Activated CD4-positive, CD25-positive, alpha-beta regulatory T cell treated with anti-CD3 and anti-CD28 coated beads, Interleukin-2, amount 50 U/mL, for 24 hours (primary cell): ENCODE results near the gene PDE6C.
"Not testable (repeated sequence)": the region's sequence is repeated elsewhere in the genome, so short reads cannot be mapped to it uniquely, and the experiment has no call there.

Experiments used
- ATAC-seq, 2 donors: fragments of 150-1000 bp; cut with Tn5 transposase; one replicate each; pipeline ENCODE4 v1.10.0; 2021; ENCODE audit warnings: mild to moderate bottlenecking in 1 of 2, moderate library complexity in 1 of 2

PDE6C gene

GRCh38 chr10:93652857-93653256 lies 40.5 kb downstream of the PDE6C start:
- no peak for ATAC-seq

GRCh38 chr10:93654201-93654600 lies 41.9 kb downstream of the PDE6C start:
- no peak for ATAC-seq

GRCh38 chr10:93656155-93656554 lies 43.8 kb downstream of the PDE6C start:
- no peak for ATAC-seq

- ATAC-seq, result no peak
Observed at GRCh38 chr10:93657757-93658156, 45.4 kb downstream of the PDE6C start.

GRCh38 chr10:93666030-93666429 lies 53.7 kb downstream of the PDE6C start:
- ATAC-seq, result no peak

GRCh38 chr10:93667795-93668194 lies 55.5 kb downstream of the PDE6C start:
- no peak for ATAC-seq

- ATAC-seq, result no peak
Observed at GRCh38 chr10:93670372-93670771, 58.0 kb downstream of the PDE6C start.

GRCh38 chr10:93671042-93671441 lies 58.7 kb downstream of the PDE6C start:
- ATAC-seq, result no peak

GRCh38 chr10:93672022-93672678 lies 59.8 kb downstream of the PDE6C start:
- ATAC-seq, result no peak

GRCh38 chr10:93672890-93673289 lies 60.6 kb downstream of the PDE6C start:
- no peak for ATAC-seq

GRCh38 chr10:93673791-93674190 lies 61.5 kb downstream of the PDE6C start:
- no peak for ATAC-seq

GRCh38 chr10:93678386-93678785 lies 66.0 kb downstream of the PDE6C start:
- no peak for ATAC-seq

- no peak for ATAC-seq
Observed at GRCh38 chr10:93678805-93679587, 66.7 kb downstream of the PDE6C start.

GRCh38 chr10:93680412-93681047 lies 68.2 kb downstream of the PDE6C start:
- no peak for ATAC-seq

GRCh38 chr10:93687737-93688136 lies 75.4 kb downstream of the PDE6C start:
- no peak for ATAC-seq

GRCh38 chr10:93695740-93696139 lies 83.4 kb downstream of the PDE6C start:
- ATAC-seq, result no peak

GRCh38 chr10:93696582-93696981 lies 84.2 kb downstream of the PDE6C start:
- not testable (repeated sequence) for ATAC-seq

- no peak for ATAC-seq
Observed at GRCh38 chr10:93697207-93697606, 84.9 kb downstream of the PDE6C start.

- peak; percentile 8 to 9 for ATAC-seq
Observed at GRCh38 chr10:93701866-93702209, 89.5 kb downstream of the PDE6C start.

GRCh38 chr10:93702210-93703001 lies 90.1 kb downstream of the PDE6C start, which contains the start of gene FRA10AC1:
FRA10AC1 (minus strand) TSS chr10:93702592; CDS start chr10:93700106, 2,486 bp downstream.
- peak; percentile 84 to 85 for ATAC-seq

- ATAC-seq, result no peak
Observed at GRCh38 chr10:93703066-93703465, 90.7 kb downstream of the PDE6C start.

GRCh38 chr10:93703841-93704240 lies 91.5 kb downstream of the PDE6C start:
- no peak for ATAC-seq

- ATAC-seq, result no peak
Observed at GRCh38 chr10:93704451-93704850, 92.1 kb downstream of the PDE6C start.
